ENCODE measurements around the gene SLC35F3. TPM values are rescaled to one million over a fixed set of nuclear protein-coding genes. Genes with fewer than 3 reads are reported as not detected.

SLC35F3 gene
- polyA plus RNA-seq, 1 donor from 2014 or later, result 13.9 TPM

DNA sequence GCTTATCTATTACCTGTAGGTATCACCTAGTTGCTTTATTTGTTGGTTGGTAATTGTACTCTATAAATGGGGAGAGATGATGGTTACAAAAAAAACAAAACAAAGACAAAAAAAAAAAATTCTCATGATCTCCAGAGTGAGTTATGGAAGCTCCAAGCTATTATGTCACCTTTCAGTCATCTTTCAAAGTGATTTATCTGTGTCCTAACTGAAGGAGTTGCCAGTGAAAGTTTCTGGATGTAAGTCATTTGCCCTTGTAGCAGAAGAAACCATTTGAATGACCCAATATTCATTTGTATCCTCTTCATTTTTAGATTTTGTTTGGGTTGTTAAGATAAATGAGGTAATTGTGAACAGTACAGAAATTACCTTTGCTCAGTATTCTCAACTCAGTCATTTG lies 3.6 kb downstream of the SLC35F3 start:
- no peaks in the 10 kb centered on the region for H3K9me3 ChIP-seq (ENCODE audit: low read length)
- peaks cover 21% of the 10 kb centered on the region for H3K27me3 ChIP-seq (ENCODE audit: insufficient read depth, low read depth, low read length)
- H3K79me2 ChIP-seq (replicated peaks; ENCODE audit: insufficient read depth, low read length), result peaks cover 13% of the 10 kb centered on the region
- H3K9me2 ChIP-seq (ENCODE audit: insufficient read depth, low read length), result no peaks in the 10 kb centered on the region
- no peaks in the 10 kb centered on the region for H4K20me1 ChIP-seq (ENCODE audit: insufficient read depth)
- H3K36me3 ChIP-seq (ENCODE audit: insufficient read depth, low read length), result no peaks in the 10 kb centered on the region
- no peak for TF ChIP-seq EP300 (conservative IDR thresholded peaks at IDR 0.05; ENCODE audit: poor library complexity, severe bottlenecking)
- H3K27ac ChIP-seq (ENCODE audit: low read length), result no peak overlapping the region
- no peak overlapping the region for H3K9ac ChIP-seq (ENCODE audit: low read length)
- H3F3A ChIP-seq (ENCODE audit: insufficient read depth, low read length, poor library complexity, severe bottlenecking), result peaks cover 5% of the 10 kb centered on the region
- no peak overlapping the region for H2AFZ ChIP-seq (ENCODE audit: low read depth, low read length)
- H3K4me2 ChIP-seq (ENCODE audit: low read length), result no peak overlapping the region
- peak overlapping the region; percentile 86 for H3K4me3 ChIP-seq (ENCODE audit: low read length)

DNA sequence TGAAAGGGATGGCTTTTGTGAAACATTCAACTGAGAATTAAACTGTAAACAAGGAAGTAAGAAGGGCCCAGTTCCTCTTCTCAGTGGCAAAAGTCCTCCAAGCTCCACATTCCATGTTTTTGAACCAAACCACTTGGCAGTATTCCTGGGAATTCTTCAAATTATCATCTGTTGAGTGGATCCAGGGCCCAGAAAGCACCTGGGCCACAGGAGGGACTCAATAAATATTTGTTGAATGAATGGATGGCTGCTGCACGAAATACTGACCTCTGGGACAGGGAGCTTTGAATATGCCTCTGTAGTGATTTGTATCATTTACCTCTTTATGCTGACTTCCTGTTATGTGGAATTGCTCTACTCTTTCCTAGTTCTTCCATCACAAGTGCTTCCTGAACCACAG lies 4.7 kb downstream of the SLC35F3 start:
- Histone ChIP-seq H2AFZ (ENCODE audit: low read depth, low read length) (no peak overlapping the region), H3K9me2 (ENCODE audit: insufficient read depth, low read length) (no peaks in the 10 kb centered on the region), H3K4me3 (ENCODE audit: low read length) (no peak overlapping the region), H3K79me2 (replicated peaks; ENCODE audit: insufficient read depth, low read length) (peaks cover 13% of the 10 kb centered on the region), H3K9ac (ENCODE audit: low read length) (no peak overlapping the region), H3F3A (ENCODE audit: insufficient read depth, low read length, poor library complexity, severe bottlenecking) (no peaks in the 10 kb centered on the region), H3K27ac (ENCODE audit: low read length) (no peak overlapping the region), H3K4me2 (ENCODE audit: low read length) (no peak overlapping the region), H3K9me3 (ENCODE audit: low read length) (no peaks in the 10 kb centered on the region), H3K36me3 (ENCODE audit: insufficient read depth, low read length) (no peaks in the 10 kb centered on the region), H3K27me3 (ENCODE audit: insufficient read depth, low read depth, low read length) (peaks cover 14% of the 10 kb centered on the region), H4K20me1 (ENCODE audit: insufficient read depth) (no peaks in the 10 kb centered on the region)
- TF ChIP-seq, protein P1, sequence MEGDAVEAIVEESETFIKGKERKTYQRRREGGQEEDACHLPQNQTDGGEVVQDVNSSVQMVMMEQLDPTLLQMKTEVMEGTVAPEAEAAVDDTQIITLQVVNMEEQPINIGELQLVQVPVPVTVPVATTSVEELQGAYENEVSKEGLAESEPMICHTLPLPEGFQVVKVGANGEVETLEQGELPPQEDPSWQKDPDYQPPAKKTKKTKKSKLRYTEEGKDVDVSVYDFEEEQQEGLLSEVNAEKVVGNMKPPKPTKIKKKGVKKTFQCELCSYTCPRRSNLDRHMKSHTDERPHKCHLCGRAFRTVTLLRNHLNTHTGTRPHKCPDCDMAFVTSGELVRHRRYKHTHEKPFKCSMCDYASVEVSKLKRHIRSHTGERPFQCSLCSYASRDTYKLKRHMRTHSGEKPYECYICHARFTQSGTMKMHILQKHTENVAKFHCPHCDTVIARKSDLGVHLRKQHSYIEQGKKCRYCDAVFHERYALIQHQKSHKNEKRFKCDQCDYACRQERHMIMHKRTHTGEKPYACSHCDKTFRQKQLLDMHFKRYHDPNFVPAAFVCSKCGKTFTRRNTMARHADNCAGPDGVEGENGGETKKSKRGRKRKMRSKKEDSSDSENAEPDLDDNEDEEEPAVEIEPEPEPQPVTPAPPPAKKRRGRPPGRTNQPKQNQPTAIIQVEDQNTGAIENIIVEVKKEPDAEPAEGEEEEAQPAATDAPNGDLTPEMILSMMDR (IDR thresholded peaks at IDR 0.05; ENCODE audit: poor library complexity, severe bottlenecking), result no peak
- no peak for TF ChIP-seq MXI1 (conservative IDR thresholded peaks at IDR 0.05; ENCODE audit: poor library complexity, severe bottlenecking)
- no peak for TF ChIP-seq SMC3 (conservative IDR thresholded peaks at IDR 0.05; ENCODE audit: poor library complexity)
- no peak for TF ChIP-seq TAF1 (IDR thresholded peaks at IDR 0.05; ENCODE audit: low read depth)
- TF ChIP-seq, protein P2, sequence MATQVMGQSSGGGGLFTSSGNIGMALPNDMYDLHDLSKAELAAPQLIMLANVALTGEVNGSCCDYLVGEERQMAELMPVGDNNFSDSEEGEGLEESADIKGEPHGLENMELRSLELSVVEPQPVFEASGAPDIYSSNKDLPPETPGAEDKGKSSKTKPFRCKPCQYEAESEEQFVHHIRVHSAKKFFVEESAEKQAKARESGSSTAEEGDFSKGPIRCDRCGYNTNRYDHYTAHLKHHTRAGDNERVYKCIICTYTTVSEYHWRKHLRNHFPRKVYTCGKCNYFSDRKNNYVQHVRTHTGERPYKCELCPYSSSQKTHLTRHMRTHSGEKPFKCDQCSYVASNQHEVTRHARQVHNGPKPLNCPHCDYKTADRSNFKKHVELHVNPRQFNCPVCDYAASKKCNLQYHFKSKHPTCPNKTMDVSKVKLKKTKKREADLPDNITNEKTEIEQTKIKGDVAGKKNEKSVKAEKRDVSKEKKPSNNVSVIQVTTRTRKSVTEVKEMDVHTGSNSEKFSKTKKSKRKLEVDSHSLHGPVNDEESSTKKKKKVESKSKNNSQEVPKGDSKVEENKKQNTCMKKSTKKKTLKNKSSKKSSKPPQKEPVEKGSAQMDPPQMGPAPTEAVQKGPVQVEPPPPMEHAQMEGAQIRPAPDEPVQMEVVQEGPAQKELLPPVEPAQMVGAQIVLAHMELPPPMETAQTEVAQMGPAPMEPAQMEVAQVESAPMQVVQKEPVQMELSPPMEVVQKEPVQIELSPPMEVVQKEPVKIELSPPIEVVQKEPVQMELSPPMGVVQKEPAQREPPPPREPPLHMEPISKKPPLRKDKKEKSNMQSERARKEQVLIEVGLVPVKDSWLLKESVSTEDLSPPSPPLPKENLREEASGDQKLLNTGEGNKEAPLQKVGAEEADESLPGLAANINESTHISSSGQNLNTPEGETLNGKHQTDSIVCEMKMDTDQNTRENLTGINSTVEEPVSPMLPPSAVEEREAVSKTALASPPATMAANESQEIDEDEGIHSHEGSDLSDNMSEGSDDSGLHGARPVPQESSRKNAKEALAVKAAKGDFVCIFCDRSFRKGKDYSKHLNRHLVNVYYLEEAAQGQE (IDR thresholded peaks at IDR 0.05; ENCODE audit: borderline replicate concordance), result no peak

DNA sequence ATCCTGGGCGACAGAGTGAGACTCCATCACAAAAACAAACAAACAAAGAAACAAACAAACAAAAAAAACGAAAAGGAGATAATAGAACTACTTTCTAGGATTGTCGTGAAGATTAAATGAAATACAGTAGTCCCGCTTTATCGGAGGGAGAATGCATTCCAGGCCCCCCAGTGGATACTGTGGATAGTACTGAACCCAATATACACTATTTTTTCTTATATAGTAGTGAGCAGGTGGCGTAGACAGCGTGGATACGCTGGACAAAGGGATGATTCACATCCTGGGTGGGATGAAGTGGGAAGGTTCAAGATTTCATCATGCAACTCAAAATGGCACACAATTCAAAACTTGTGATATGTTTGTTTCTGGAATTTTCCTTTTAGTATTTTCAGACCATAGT lies 8.0 kb downstream of the SLC35F3 start:
- Histone ChIP-seq H2AFZ (ENCODE audit: low read depth, low read length) (no peak overlapping the region), H3K4me3 (ENCODE audit: low read length) (no peak overlapping the region), H3K9me2 (ENCODE audit: insufficient read depth, low read length) (no peaks in the 10 kb centered on the region), H3K4me2 (ENCODE audit: low read length) (no peak overlapping the region), H3K79me2 (replicated peaks; ENCODE audit: insufficient read depth, low read length) (no peaks in the 10 kb centered on the region), H3F3A (ENCODE audit: insufficient read depth, low read length, poor library complexity, severe bottlenecking) (no peaks in the 10 kb centered on the region), H3K27ac (ENCODE audit: low read length) (no peak overlapping the region), H4K20me1 (ENCODE audit: insufficient read depth) (no peaks in the 10 kb centered on the region), H3K9ac (ENCODE audit: low read length) (no peak overlapping the region), H3K27me3 (ENCODE audit: insufficient read depth, low read depth, low read length) (no peaks in the 10 kb centered on the region), H3K9me3 (ENCODE audit: low read length) (no peaks in the 10 kb centered on the region), H3K36me3 (ENCODE audit: insufficient read depth, low read length) (no peaks in the 10 kb centered on the region)
- TF ChIP-seq, protein P1 (IDR thresholded peaks at IDR 0.05; ENCODE audit: poor library complexity, severe bottlenecking), result no peak
- TF ChIP-seq POLR2AphosphoS5 (IDR thresholded peaks at IDR 0.05), result no peak
- no peak for TF ChIP-seq EZH2 (IDR thresholded peaks at IDR 0.05; ENCODE audit: borderline replicate concordance, insufficient read depth, low read length, poor library complexity, severe bottlenecking)
- no peak for TF ChIP-seq MXI1 (conservative IDR thresholded peaks at IDR 0.05; ENCODE audit: poor library complexity, severe bottlenecking)
- TF ChIP-seq, protein P2 (IDR thresholded peaks at IDR 0.05; ENCODE audit: borderline replicate concordance), result no peak
- no peak for TF ChIP-seq TAF1 (IDR thresholded peaks at IDR 0.05; ENCODE audit: low read depth)
- no peak for TF ChIP-seq SMC3 (conservative IDR thresholded peaks at IDR 0.05; ENCODE audit: poor library complexity)
- no peak for TF ChIP-seq EP300 (conservative IDR thresholded peaks at IDR 0.05; ENCODE audit: poor library complexity, severe bottlenecking)
- TF ChIP-seq RAD21 (conservative IDR thresholded peaks at IDR 0.05), result no peak
